ENCODE results near the gene SIX5.
"Not testable (repeated sequence)": the region's sequence is repeated elsewhere in the genome, so short reads cannot be mapped to it uniquely, and the experiment has no call there.

The SIX5 gene

DNA sequence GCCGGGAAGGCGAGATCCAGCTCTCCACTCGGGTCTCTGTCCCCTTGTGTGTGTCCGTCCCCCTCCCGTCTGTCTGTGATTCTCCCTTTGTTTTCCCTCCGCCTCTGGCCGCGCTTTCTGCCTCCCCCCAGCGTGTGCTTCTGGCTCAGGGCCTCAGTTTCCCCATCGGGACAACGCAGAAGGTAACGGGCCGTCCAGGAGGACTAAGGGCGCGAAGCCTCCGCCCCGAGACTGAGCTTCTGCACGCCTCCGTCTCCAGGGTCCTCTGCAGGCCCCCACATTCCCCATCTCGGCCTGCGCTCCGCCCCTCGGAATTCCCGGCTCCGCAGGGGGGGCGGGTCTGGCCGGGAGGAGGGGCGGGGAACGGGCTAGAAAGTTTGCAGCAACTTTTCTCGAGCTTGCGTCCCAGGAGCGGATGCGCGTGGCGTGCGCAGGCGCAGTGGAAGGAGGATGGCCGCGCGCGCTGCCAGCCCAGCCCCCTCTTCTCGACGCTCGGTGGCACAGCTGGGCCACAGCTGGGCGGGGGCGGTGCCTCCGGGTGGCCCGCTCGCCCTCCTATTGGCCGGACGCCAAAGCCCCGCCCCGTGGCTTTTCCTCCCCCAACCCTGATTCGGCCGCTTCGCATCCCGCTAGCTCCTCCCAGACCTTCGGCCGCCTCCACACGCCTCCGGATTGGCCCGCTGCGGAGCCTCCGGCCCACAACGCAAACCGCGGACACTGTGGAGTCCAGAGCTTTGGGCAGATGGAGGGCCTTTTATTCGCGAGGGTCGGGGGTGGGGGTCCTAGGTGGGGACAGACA is at the start of gene SIX5:
Gene SIX5, minus strand, starts transcription at position 269 of the 799 bp plus-strand sequence. CDS start 408 bp downstream, outside the sequence.
- peak; percentile 96 for DNase-seq (ENCODE audit: low read depth)

GRCh38 chr19:45817725-45818301 is 48.8 kb upstream of the SIX5 start:
- no peak for DNase-seq (ENCODE audit: low read depth)

DNA sequence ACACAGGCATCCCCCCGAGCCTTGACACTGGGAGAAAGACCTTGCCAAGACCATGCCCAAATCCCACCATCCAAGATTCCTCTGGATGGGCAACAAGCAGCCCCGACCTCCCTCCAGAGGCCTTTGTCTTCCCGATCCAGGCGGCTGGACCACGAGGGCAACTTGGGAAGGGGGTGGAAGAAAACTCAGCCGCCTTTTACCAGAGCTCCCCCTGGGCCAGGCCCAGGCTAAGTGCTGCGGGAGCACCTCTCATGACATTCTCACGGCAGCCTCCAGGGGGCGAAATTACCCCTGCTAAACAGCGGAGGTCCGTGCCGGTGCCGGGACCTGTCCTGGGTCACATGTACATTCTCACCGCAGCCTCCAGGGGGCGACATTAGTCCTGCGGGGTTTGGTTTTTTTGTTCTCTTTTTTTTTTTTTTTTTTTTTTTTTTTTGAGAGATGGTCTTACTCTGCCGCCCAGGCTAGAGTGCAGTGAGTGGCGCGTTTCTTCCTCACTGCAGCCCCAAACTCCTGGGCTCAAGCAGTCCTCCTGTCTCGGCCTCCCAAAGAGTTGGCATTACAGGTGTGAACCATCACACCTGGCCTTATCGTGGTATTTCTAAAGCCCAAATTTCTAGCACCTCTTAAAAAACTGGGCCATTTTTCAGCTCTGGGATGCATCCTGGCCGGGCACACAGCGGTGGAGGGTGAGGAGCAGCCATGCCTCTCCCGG is 48.1 kb upstream of the SIX5 start:
- DNase-seq (ENCODE audit: low read depth), result peak; percentile 81

DNA sequence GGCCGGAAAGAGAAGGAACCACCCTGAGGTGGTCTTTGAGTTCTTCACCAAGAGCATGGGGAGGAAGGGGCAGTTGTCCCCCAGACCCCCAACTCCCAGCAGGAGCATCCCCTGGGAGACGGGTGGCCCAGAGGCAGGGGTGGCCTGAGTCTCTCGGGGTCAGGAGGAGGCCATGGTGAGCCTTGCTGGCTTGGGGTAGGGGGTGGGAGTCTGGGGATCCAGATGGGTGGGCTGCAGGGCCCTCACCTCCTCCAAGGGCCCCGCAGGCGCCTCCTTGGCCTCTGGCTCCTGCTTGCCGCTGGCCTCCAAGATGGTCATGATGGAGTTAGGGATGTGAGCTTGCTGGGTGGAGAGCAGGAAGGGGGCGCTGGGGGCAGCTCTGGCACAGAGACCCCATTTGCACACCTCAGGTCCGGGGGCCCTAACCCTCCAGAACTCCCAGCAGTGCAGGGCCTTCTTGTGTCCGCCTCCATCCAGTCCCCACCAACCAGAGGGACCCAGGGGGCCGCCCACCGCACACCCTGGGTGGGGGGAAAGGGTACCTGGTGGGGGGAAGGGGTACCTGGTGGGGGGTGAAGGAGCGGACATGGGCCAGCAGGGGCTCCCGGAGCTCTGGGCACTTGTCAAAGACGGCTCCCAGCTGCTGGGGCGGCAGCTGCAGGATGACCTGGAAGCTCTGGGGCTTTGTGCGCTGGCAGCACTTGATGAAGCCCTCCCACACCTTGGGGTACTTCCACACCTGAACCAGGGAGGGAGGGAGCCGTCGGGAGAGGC is 47.4 kb upstream of the SIX5 start:
- DNase-seq (ENCODE audit: low read depth), result no peak

DNA sequence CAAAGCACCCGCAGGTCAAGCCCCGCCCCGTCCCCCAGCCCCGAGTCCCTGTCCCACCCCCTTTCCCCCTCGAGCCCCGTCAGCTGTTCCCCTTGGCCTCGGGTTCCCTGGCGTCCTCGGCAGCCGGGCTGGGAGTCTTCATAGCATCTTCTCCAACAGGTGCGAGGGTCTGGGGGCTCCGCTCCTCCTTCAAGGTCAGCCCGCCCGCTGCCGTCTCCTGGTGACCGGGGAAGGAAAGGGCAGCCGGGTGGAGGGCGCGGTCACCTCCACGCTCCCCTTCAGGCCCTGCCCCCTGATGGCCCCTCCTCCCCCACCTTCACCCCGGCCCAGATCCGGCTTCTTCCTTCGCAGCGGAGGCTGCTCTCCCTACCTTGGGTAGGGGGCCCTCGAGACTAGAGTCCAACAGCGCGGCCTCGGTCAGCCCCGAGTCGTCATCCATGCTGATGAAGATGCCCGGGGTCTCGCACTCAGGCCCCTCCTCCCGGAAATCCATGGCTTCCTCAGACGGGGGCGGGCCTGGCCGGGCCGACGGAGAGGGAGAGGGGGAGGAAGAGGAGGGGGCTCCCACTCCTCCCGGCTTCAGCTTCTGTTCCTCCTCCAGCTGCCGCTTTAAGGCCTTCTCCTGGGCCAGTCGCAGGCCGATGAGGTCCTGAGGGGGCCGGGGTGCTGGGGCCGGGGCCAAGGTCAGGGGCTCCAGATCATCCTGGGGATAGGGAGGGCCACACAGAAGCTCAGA is 46.6 kb upstream of the SIX5 start:
- no peak for DNase-seq (ENCODE audit: low read depth)

GRCh38 chr19:45814851-45815480 is 45.9 kb upstream of the SIX5 start, which contains the start of gene RSPH6A:
RSPH6A (minus strand) TSS chr19:45815308; CDS start chr19:45815176, 132 bp downstream.
- DNase-seq (ENCODE audit: low read depth), result no peak

- no peak for DNase-seq (ENCODE audit: low read depth)
Measured at GRCh38 chr19:45814166-45814780, 45.2 kb upstream of the SIX5 start.

- DNase-seq (ENCODE audit: low read depth), result no peak
Measured at GRCh38 chr19:45812297-45812696, 43.2 kb upstream of the SIX5 start.

DNA sequence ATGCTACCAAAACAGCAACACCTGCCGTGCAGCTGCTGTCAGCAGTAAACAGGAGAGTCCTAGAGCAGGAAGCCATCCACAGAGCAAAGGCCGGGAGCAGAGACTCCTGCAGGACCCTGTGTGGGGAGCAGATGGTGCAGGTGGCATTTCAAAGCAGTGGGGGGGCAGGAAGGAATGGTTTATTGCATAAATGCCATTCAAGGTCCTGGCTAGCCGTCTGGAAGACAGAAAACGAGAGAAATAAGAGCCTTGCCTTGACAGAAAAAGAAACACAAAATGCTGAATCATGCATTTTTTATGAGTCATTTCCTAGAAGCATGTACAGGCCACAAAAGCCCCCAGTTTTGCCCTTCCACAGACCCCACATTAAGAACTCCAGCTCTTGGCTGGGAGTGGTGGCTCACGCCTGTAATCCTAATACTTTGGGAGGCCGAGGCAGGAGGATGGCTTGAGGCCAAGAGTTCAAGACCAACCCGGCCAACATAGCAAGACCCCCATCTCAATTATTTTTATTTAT is 40.6 kb upstream of the SIX5 start:
- peak; percentile 28 for DNase-seq (ENCODE audit: low read depth)

DNA sequence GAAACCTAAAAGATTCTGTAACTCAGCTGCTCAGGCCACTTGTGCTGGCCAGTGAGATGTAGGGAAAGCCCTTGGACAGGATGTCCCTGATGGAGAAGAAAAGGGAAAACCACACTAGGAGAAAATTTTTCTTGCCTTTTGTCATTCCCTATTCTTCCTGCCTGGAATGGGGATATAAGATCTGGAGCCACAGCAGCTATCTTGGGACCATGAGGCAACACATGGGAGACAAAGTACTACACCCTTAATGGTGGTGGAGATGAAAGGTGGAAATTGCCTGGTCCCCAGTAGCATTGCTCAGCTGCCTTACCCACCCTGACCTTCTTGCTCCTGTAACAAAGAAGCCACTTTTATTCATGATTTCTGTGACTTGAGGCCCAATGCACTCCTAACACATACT is 36.7 kb upstream of the SIX5 start:
- no peak for DNase-seq (ENCODE audit: low read depth)

GRCh38 chr19:45804959-45805230 is 35.8 kb upstream of the SIX5 start:
- no peak for DNase-seq (ENCODE audit: low read depth)

GRCh38 chr19:45804140-45804958 is 35.3 kb upstream of the SIX5 start:
- no peak for DNase-seq (ENCODE audit: low read depth)

GRCh38 chr19:45801603-45802175 is 32.6 kb upstream of the SIX5 start:
- DNase-seq (ENCODE audit: low read depth), result no peak

GRCh38 chr19:45800070-45800553 is 31.1 kb upstream of the SIX5 start:
- DNase-seq (ENCODE audit: low read depth), result no peak

DNA sequence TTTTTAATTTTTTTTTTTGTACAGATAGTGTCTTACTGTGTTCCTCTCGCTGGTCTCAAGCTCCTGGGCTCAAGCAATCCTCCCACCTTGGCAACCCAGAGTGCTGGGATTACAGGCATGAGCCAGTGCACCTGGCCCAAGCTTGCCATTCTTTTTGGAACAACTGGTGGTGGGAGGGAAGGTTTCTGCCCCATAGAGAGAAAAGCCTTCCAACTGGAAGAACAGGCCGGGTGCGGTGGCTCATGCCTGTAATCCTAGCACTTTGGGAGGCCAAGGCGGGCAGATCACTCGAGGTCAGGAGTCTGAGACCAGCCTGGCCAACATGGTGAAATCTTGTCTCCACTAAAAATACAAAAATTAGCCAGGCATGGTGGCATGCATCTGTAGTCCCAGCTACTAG is 30.5 kb upstream of the SIX5 start:
- DNase-seq (ENCODE audit: low read depth), result not testable (repeated sequence)

DNA sequence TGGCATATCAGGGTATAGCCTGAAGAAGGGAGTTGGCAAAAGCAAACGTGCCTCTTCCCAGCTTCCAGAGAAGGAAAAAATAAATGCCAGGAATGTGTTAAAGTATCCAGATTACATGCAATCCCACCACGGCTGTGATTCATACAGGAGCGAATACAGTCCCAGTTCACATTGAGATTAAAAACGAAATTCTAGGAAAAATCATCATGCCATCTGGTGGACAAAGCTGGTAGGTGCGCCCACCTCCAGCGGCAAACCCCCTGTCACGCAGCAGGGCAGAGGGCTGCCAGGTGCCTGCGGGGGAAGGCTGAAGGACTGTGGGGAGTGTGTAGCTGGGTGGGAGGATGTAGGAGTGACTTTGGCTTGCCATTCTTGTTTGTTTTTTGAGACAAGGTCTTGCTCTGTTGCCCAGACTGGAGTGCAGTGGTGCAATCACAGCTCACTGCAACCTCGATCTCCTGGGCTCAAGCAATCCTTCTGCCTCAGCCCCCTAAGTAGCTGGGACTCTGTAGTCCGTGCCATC is 30.0 kb upstream of the SIX5 start:
- peak; percentile 67 for DNase-seq (ENCODE audit: low read depth)

GRCh38 chr19:45794627-45795026 is 25.6 kb upstream of the SIX5 start:
- DNase-seq (ENCODE audit: low read depth), result no peak

DNA sequence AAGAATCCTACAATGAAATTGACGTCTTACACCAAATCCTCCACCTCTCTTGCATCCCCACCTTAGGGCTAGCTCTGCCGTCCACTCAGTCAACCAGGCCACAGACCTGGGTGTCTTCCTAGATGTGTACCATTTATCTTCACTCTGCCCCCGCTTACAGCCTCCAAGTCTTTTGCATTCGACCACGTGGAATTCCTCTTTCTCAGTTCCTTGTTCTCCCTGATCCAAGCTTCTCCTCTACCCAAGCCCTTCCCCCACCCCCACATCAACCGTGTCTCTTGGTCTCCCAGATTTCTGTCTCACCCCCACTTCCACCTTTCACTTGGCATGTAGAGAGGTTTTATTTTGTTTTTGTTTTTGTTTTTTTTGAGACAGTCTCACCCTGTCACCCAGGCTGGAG is 24.8 kb upstream of the SIX5 start:
- DNase-seq (ENCODE audit: low read depth), result no peak

DNA sequence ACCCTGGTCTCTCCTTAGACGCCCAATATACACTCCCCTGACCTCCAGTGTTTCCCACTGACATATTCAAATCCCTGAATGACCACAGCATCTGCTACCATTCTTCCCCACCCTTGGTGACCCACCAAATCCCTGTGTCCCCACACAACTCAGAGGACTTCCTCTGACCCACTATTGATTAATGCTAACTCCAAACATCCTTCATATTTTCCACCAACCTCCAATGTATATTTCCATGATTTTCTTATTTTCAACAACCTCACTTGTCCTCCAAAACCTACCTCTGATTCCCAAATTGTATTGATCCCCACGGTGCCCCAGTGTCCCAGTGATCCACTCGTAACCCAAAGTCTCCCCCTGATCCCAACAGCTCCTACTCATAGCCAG is 24.1 kb upstream of the SIX5 start:
- DNase-seq (ENCODE audit: low read depth), result no peak
